Mesenchymal stem cell (in vitro differentiated cells and primary cell): ENCODE measurements around the gene ARHGEF1.
A peak's percentile ranks its signal among the peaks of the same experiment; 100 is the strongest.

Source experiments
- DNase-seq: peaks from one replicate; pipeline ENCODE4 v3.0.0-alpha.2; 2013
- H2AFZ ChIP-seq: one replicate; pipeline ENCODE4 v1.6.1; 2013; ENCODE audit warnings: low read depth, mild to moderate bottlenecking, control low read depth, inconsistent platforms, low read length, moderate library complexity
- H2AK5ac ChIP-seq: 2 replicates; pipeline ENCODE4 v1.6.1; 2013; ENCODE audit warnings: low read length, moderate library complexity, mild to moderate bottlenecking, inconsistent platforms; ENCODE audit not compliant: severe bottlenecking
- H2BK120ac ChIP-seq: one replicate; pipeline ENCODE4 v1.6.1; 2013; ENCODE audit warnings: low read depth, mild to moderate bottlenecking, inconsistent platforms, low read length, moderate library complexity
- H2BK12ac ChIP-seq, 2 experiments: one replicate each; pipeline ENCODE4 v1.6.1; 2013; ENCODE audit warnings: inconsistent platforms in 2 of 2, low read length in 2 of 2, mild to moderate bottlenecking in 2 of 2, moderate library complexity in 2 of 2, control low read depth in 1 of 2
- H2BK15ac ChIP-seq: one replicate; pipeline ENCODE4 v1.6.1; 2013; ENCODE audit warnings: mild to moderate bottlenecking, low read depth, inconsistent platforms; ENCODE audit not compliant: poor library complexity, severe bottlenecking
- H2BK5ac ChIP-seq: 2 replicates; pipeline ENCODE4 v1.6.1; 2013; ENCODE audit warnings: low read depth, mild to moderate bottlenecking, low read length, control low read depth, inconsistent platforms; ENCODE audit not compliant: poor library complexity, severe bottlenecking
- H3K14ac ChIP-seq, 2 experiments: one replicate each; pipeline ENCODE4 v1.6.1; 2013; ENCODE audit warnings: inconsistent platforms in 2 of 2, low read length in 2 of 2, control low read depth in 1 of 2, mild to moderate bottlenecking in 1 of 2, moderate library complexity in 1 of 2
- H3K18ac ChIP-seq, 2 experiments: one replicate each; pipeline ENCODE4 v1.6.1; 2013; ENCODE audit warnings: inconsistent platforms in 2 of 2, low read length in 2 of 2, control low read depth in 1 of 2, low read depth in 1 of 2, mild to moderate bottlenecking in 1 of 2
- H3K23ac ChIP-seq, 2 experiments: one replicate each; pipeline ENCODE4 v1.6.1; 2013; ENCODE audit warnings: inconsistent platforms in 2 of 2, low read length in 2 of 2, mild to moderate bottlenecking in 2 of 2, moderate library complexity in 2 of 2, control low read depth in 1 of 2
- H3K27ac ChIP-seq: 2 replicates; pipeline ENCODE4 v1.5.1; 2013; ENCODE audit warnings: mild to moderate bottlenecking, moderate library complexity, low read length, control low read depth, inconsistent platforms; ENCODE audit not compliant: poor library complexity, severe bottlenecking
- H3K27me3 ChIP-seq, 2 experiments: 2 replicates each; pipeline versions ENCODE4 v1.6.1 to v1.7.0; 2013; ENCODE audit warnings: low read length in 2 of 2, mild to moderate bottlenecking in 2 of 2, moderate library complexity in 2 of 2, control low read depth in 1 of 2, inconsistent platforms in 1 of 2; ENCODE audit not compliant: control insufficient read depth in 1 of 2, insufficient read depth in 1 of 2
- H3K36me3 ChIP-seq, 2 experiments: 2 replicates each; pipeline versions ENCODE4 v1.6.1 to v1.7.0; 2013; ENCODE audit warnings: low read length in 2 of 2, control low read depth in 1 of 2, inconsistent platforms in 1 of 2, low read depth in 1 of 2, mild to moderate bottlenecking in 1 of 2; ENCODE audit not compliant: insufficient read depth in 2 of 2, control insufficient read depth in 1 of 2
- H3K4ac ChIP-seq, 2 experiments: one replicate each; pipeline ENCODE4 v1.6.1; 2013; ENCODE audit warnings: inconsistent platforms in 2 of 2, low read length in 2 of 2, mild to moderate bottlenecking in 2 of 2, moderate library complexity in 2 of 2, control low read depth in 1 of 2, low read depth in 1 of 2
- H3K4me1 ChIP-seq: 2 replicates; pipeline ENCODE4 v1.6.1; 2013; ENCODE audit warnings: low read depth, low read length, control low read depth; ENCODE audit not compliant: control insufficient read depth, insufficient read depth
- H3K4me2 ChIP-seq: 2 replicates; pipeline ENCODE4 v1.6.1; 2013; ENCODE audit warnings: low read length, mild to moderate bottlenecking, inconsistent platforms; ENCODE audit not compliant: poor library complexity, severe bottlenecking
- H3K4me3 ChIP-seq, 2 experiments: 2 replicates each; pipeline versions ENCODE4 v1.5.1 to v1.7.0; 2013; ENCODE audit warnings: low read length in 2 of 2, mild to moderate bottlenecking in 2 of 2, control low read depth in 1 of 2, low read depth in 1 of 2; ENCODE audit not compliant: insufficient read depth in 1 of 2
- H3K79me1 ChIP-seq: replicated peaks from 2 replicates; pipeline ENCODE4 v1.6.1; 2013; ENCODE audit warnings: mild to moderate bottlenecking, control low read depth, low read length, inconsistent platforms; ENCODE audit not compliant: poor library complexity, severe bottlenecking
- H3K9ac ChIP-seq: 2 replicates; pipeline ENCODE4 v1.7.0; 2013; ENCODE audit warnings: mild to moderate bottlenecking, low read length, moderate library complexity
- H3K9me3 ChIP-seq: 2 replicates; pipeline ENCODE4 v1.7.0; 2013; ENCODE audit warnings: mild to moderate bottlenecking, low read length; ENCODE audit not compliant: control insufficient read depth
- H4K8ac ChIP-seq: one replicate; pipeline ENCODE4 v1.6.1; 2013; ENCODE audit warnings: inconsistent platforms, mild to moderate bottlenecking, low read length, moderate library complexity
- H4K91ac ChIP-seq: one replicate; pipeline ENCODE4 v1.6.1; 2013; ENCODE audit warnings: mild to moderate bottlenecking, low read length, inconsistent platforms
- WGBS: methylation state at CpG from one replicate; pipeline ENCODE4 v1.1.7; 2013; ENCODE audit warnings: mixed read lengths; 5-methylcytosine and 5-hydroxymethylcytosine counted together

ARHGEF1 gene

DNA sequence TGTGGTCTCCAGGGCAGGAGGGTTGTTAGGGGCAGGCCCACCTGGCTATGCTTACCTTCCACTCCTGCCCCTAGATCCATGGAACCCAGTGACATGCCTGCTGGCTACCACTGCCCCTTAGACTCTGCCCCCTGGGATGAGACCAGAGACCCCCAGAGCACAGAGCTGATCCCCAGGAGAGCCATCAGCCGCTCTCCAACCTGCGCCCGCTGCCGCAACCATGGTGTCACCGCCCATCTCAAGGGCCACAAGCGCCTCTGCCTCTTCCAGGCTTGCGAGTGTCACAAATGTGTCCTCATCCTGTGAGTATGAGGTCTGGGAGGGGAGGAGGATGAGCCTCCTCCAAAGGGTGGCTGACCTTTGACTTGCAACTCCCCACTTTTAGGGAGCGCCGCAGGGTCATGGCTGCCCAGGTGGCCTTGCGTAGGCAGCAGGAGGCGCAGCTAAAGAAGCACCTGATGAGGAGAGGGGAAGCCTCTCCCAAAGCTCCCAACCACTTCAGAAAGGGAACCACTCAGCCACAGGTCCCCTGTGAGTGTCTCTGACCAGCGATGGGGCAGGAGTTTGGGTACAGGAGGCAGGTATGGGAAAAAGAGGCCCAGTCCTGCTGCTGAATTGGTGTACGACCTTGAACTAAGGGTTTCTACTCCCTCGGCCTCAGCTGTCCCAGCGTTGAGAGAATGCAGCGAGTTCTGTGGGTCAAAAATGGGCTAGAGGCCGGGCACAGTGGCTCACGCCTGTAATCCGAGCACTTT lies 35.5 kb upstream of the ARHGEF1 start:
- no peak overlapping the region for H4K91ac ChIP-seq
- H3K27me3 ChIP-seq = peaks cover 37 to 56% of the 10 kb centered on the region in 2 experiments
- no peak overlapping the region for H3K14ac ChIP-seq
- H2AFZ ChIP-seq = no peak overlapping the region
- 89% methylated on average over 16 of the region's 19 CpGs for WGBS
- H3K79me1 ChIP-seq = no peaks in the 10 kb centered on the region
- H3K4me2 ChIP-seq = no peak overlapping the region
- H3K36me3 ChIP-seq = no peaks in the 10 kb centered on the region
- H3K18ac ChIP-seq = no peak overlapping the region
- no peak overlapping the region for H4K8ac ChIP-seq
- no peak for DNase-seq
- H2BK120ac ChIP-seq = no peak overlapping the region
- H2BK5ac ChIP-seq = no peak overlapping the region
- H3K4me1 ChIP-seq = no peaks in the 10 kb centered on the region
- H3K9me3 ChIP-seq = no peaks in the 10 kb centered on the region
- no peak overlapping the region for H2BK15ac ChIP-seq
- H2AK5ac ChIP-seq = no peak overlapping the region
- H3K4ac ChIP-seq = no peak overlapping the region
- H2BK12ac ChIP-seq = no peak overlapping the region
- H3K9ac ChIP-seq = no peak overlapping the region
- H3K4me3 ChIP-seq = peak overlapping the region in 1 of 2 experiments; percentile 9
- H3K27ac ChIP-seq = no peak overlapping the region
- H3K23ac ChIP-seq = no peak overlapping the region

DNA sequence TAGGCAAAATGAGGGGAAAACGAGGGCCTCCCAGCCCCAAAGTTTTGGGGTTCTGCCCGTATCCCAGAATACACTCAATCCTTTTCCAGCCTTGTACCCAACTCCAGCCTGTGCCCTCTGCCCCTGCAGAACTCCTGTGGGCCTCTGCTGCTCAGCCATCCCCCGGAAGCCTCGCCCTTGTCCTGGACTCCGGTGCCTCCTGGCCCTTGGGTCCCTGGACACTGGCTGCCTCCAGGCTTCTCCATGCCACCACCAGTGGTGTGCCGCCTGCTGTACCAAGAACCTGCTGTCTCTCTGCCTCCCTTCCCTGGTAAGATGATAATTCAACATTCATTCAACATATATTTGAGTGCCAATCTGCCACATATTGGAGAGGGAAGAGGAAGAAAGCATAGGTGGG lies 34.3 kb upstream of the ARHGEF1 start:
- Histone ChIP-seq H2BK120ac (no peak overlapping the region), H3K18ac (no peak overlapping the region), H3K4me3 (no peak overlapping the region), H3K79me1 (no peaks in the 10 kb centered on the region), H2AK5ac (no peak overlapping the region), H3K9ac (no peak overlapping the region), H4K91ac (no peak overlapping the region), H3K27me3 (peaks cover 46 to 63% of the 10 kb centered on the region in 2 experiments), H2BK12ac (no peak overlapping the region), H3K9me3 (no peaks in the 10 kb centered on the region), H3K4me1 (no peaks in the 10 kb centered on the region), H3K23ac (no peak overlapping the region), H2BK15ac (no peak overlapping the region), H2BK5ac (no peak overlapping the region), H3K14ac (no peak overlapping the region), H3K27ac (no peak overlapping the region), H3K4ac (no peak overlapping the region), H3K4me2 (no peak overlapping the region), H3K36me3 (no peaks in the 10 kb centered on the region), H4K8ac (no peak overlapping the region), H2AFZ (no peak overlapping the region)
- WGBS = 65% methylated on average over 6 of the region's 6 CpGs
- DNase-seq = no peak

DNA sequence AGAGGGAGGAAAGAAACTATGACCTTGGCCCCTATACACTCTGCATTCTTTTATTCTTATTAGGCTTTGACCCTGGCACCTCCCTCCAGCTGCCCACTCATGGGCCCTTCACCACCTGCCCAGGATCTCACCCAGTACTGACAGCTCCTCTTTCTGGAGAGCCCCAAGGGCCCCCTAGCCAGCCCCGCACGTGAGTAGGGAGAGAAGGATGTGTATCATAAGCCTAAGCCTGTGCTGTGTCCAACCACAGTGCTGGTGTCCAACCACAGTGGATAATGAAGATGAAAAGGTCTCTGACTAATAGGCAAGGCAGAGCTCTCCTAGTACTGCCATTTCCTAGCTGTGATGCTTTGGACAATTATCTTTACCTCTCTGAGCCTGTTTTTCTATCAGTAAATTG lies 33.9 kb upstream of the ARHGEF1 start:
- no peak overlapping the region for H2AK5ac ChIP-seq
- H3K9me3 ChIP-seq = no peaks in the 10 kb centered on the region
- no peaks in the 10 kb centered on the region for H3K79me1 ChIP-seq
- H2BK5ac ChIP-seq = no peak overlapping the region
- no peak overlapping the region for H3K4me3 ChIP-seq
- no peak overlapping the region for H3K4me2 ChIP-seq
- H2BK12ac ChIP-seq = no peak overlapping the region
- no peak overlapping the region for H2AFZ ChIP-seq
- WGBS = 56% methylated on average over 2 of the region's 2 CpGs
- no peak overlapping the region for H2BK120ac ChIP-seq
- no peak overlapping the region for H3K4ac ChIP-seq
- H2BK15ac ChIP-seq = no peak overlapping the region
- H3K23ac ChIP-seq = no peak overlapping the region
- H3K27me3 ChIP-seq = peaks cover 50 to 64% of the 10 kb centered on the region in 2 experiments
- H3K27ac ChIP-seq = no peak overlapping the region
- H3K36me3 ChIP-seq = no peaks in the 10 kb centered on the region
- DNase-seq = no peak
- no peak overlapping the region for H4K8ac ChIP-seq
- no peak overlapping the region for H3K18ac ChIP-seq
- H3K4me1 ChIP-seq = no peaks in the 10 kb centered on the region
- no peak overlapping the region for H3K14ac ChIP-seq
- no peak overlapping the region for H4K91ac ChIP-seq
- H3K9ac ChIP-seq = no peak overlapping the region

DNA sequence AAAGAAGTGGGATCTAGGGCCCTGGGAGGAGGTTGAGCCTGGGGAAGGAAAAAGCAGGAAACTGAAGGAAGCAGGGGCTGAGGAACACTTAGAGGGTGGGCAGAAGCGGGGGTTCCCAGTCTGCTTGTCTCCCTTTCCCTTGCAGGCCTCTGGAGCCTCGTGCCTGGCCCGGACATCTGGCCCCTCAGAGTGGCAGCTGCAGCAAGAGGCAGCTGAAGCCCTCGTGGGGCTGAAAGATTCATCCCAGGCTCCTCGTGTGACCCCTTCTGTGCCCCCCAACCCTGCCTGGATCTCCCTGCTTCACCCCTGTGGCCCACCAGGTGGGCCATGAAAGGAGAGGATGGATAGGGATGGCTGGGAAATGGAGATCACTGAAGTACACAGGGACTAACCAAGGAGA lies 32.6 kb upstream of the ARHGEF1 start:
- Histone ChIP-seq H4K8ac (no peak overlapping the region), H3K23ac (no peak overlapping the region), H2BK5ac (no peak overlapping the region), H3K9me3 (no peaks in the 10 kb centered on the region), H3K18ac (no peak overlapping the region), H3K14ac (no peak overlapping the region), H3K4me2 (no peak overlapping the region), H3K27me3 (peaks cover 62 to 73% of the 10 kb centered on the region in 2 experiments), H3K4me3 (no peak overlapping the region), H2BK12ac (no peak overlapping the region), H2BK15ac (no peak overlapping the region), H3K4ac (no peak overlapping the region), H3K79me1 (no peaks in the 10 kb centered on the region), H3K9ac (no peak overlapping the region), H4K91ac (no peak overlapping the region), H2BK120ac (no peak overlapping the region), H3K27ac (no peak overlapping the region), H2AFZ (no peak overlapping the region), H3K4me1 (no peaks in the 10 kb centered on the region), H3K36me3 (no peaks in the 10 kb centered on the region), H2AK5ac (no peak overlapping the region)
- no peak for DNase-seq
- 53% methylated on average over 5 of the region's 5 CpGs for WGBS
